Endothelial cell of umbilical vein (primary cell): ENCODE results near the gene PGM2L1. TPM values are rescaled to one million over a fixed set of nuclear protein-coding genes. Genes with fewer than 3 reads are reported as not detected.
A peak's percentile ranks its signal among the peaks of the same experiment; 100 is the strongest.

Source experiments
- BruUV-seq: library from RNA; stranded (reverse); fragments of 400-500 nt; replicated peaks from 2 replicates; lab custom pipeline; 2021; lab: Mats Ljungman, UMichigan
- CTCF ChIA-PET: fragments of 300-600, 350-600 bp; sonication (Branson Sonifier 250); formaldehyde crosslinking; loops from one replicate; lab custom pipeline; 2021; ENCODE audit warnings: antibody characterized with exemption, inconsistent platforms; lab: Charles Lee
- POLR2A ChIA-PET: fragments of 300-600, 350-600 bp; sonication (Branson Sonifier 250); formaldehyde crosslinking; loops from one replicate; lab custom pipeline; 2021; ENCODE audit warnings: antibody characterized with exemption, inconsistent platforms; lab: Charles Lee
- DNase-seq: peaks from one replicate; pipeline ENCODE4 v3.0.0-alpha.2; 2011; ENCODE audit warnings: low read depth, low spot score
- FAIRE-seq: peaks from 2 replicates; lab custom pipeline; 2011; peaks lifted over from hg19 to GRCh38; lab: Jason Lieb, UNC
- H2AFZ ChIP-seq: 2 replicates; pipeline ENCODE4 v1.6.0; 2012; ENCODE audit warnings: low read depth, low read length, control low read depth, inconsistent platforms
- H3K27ac ChIP-seq: 2 replicates; pipeline ENCODE4 v1.5.1; 2011; ENCODE audit warnings: low read depth, mild to moderate bottlenecking, control low read depth, low read length, moderate library complexity; ENCODE audit not compliant: insufficient read depth
- H3K27me3 ChIP-seq, 2 experiments: 2 replicates each; pipeline versions ENCODE4 v1.6.0 to v1.6.1; 2011; ENCODE audit warnings: low read length in 2 of 2, mixed read lengths in 1 of 2; ENCODE audit not compliant: control insufficient read depth in 2 of 2, insufficient read depth in 2 of 2
- H3K36me3 ChIP-seq, 2 experiments: 2 replicates in 1 of 2; 3 replicates in 1 of 2; pipeline ENCODE4 v1.5.1; 2011; ENCODE audit warnings: low read length in 2 of 2, mild to moderate bottlenecking in 1 of 2, moderate library complexity in 1 of 2; ENCODE audit not compliant: control insufficient read depth in 2 of 2, insufficient read depth in 2 of 2; ENCODE audit errors: extremely low read depth in 1 of 2
- H3K4me1 ChIP-seq: 3 replicates; pipeline ENCODE4 v1.5.1; 2011; ENCODE audit warnings: mild to moderate bottlenecking, low read length; ENCODE audit not compliant: control insufficient read depth, insufficient read depth; ENCODE audit errors: extremely low read depth
- H3K4me2 ChIP-seq: 2 replicates; pipeline ENCODE4 v1.6.1; 2011; ENCODE audit warnings: low read length, control low read depth, mixed read lengths; ENCODE audit not compliant: insufficient read depth
- H3K4me3 ChIP-seq, 3 experiments: fragments of 200-600 bp in 1 of 3; sonication (generic), shearing (Covaris generic) in 1 of 3; replicated peaks in 1 of 3; 2 replicates each; pipeline ENCODE4 v1.5.1; 2011 to 2016; ENCODE audit warnings: control low read depth in 3 of 3, low read length in 3 of 3, mild to moderate bottlenecking in 2 of 3, inconsistent platforms in 1 of 3, low read depth in 1 of 3, moderate library complexity in 1 of 3; ENCODE audit not compliant: insufficient read depth in 1 of 3
- H3K79me2 ChIP-seq: 2 replicates; pipeline ENCODE4 v1.6.0; 2012; ENCODE audit warnings: low read length, inconsistent platforms; ENCODE audit not compliant: control insufficient read depth, insufficient read depth
- H3K9ac ChIP-seq: replicated peaks from 2 replicates; pipeline ENCODE3; 2011; ENCODE audit warnings: low read length, control low read depth; ENCODE audit not compliant: insufficient read depth; ENCODE audit errors: extremely low read depth
- H3K9me1 ChIP-seq: replicated peaks from 3 replicates; pipeline ENCODE4 v1.6.0; 2011; ENCODE audit warnings: mild to moderate bottlenecking, low read length; ENCODE audit not compliant: control insufficient read depth, insufficient read depth; ENCODE audit errors: extremely low read depth
- H3K9me3 ChIP-seq: replicated peaks from 2 replicates; pipeline ENCODE4 v1.5.1; 2012; ENCODE audit warnings: low read length, inconsistent platforms; ENCODE audit not compliant: control insufficient read depth, insufficient read depth
- H4K20me1 ChIP-seq: replicated peaks from 2 replicates; pipeline ENCODE3; 2011; ENCODE audit warnings: mild to moderate bottlenecking, low read length; ENCODE audit not compliant: control insufficient read depth, insufficient read depth; ENCODE audit errors: extremely low read depth
- CTCF ChIP-seq, 2 donors: IDR thresholded peaks; 1 replicate in 1 of 2; 2 replicates in 1 of 2; pipeline ENCODE4 v1.5.1; 2011; ENCODE audit warnings: low read length in 2 of 2, mild to moderate bottlenecking in 2 of 2, moderate library complexity in 2 of 2, control low read depth in 1 of 2, inconsistent platforms in 1 of 2, low read depth in 1 of 2; ENCODE audit not compliant: insufficient read depth in 1 of 2; ENCODE audit errors: extremely low read depth in 1 of 2
- EZH2 ChIP-seq: IDR thresholded peaks from 2 replicates; pipeline ENCODE4 v1.6.1; 2012; ENCODE audit warnings: borderline replicate concordance, low read depth, mild to moderate bottlenecking, moderate library complexity, low read length, inconsistent platforms; ENCODE audit not compliant: severe bottlenecking
- FOS ChIP-seq: IDR thresholded peaks from 2 replicates; pipeline ENCODE4 v1.6.1; 2011; ENCODE audit warnings: mild to moderate bottlenecking, low read length, moderate library complexity, borderline replicate concordance; ENCODE audit not compliant: insufficient read depth
- GATA2 ChIP-seq: IDR thresholded peaks from 2 replicates; pipeline ENCODE4 v1.7.0; 2011; ENCODE audit warnings: low read depth, mild to moderate bottlenecking, moderate library complexity, mixed read lengths, low read length; ENCODE audit not compliant: insufficient read length, insufficient read depth
- JUN ChIP-seq: IDR thresholded peaks from 2 replicates; pipeline ENCODE4 v1.6.1; 2011; ENCODE audit warnings: borderline replicate concordance, low read depth; ENCODE audit not compliant: insufficient read length, insufficient read depth
- MAX ChIP-seq: IDR thresholded peaks from 2 replicates; pipeline ENCODE4 v1.6.1; 2011; ENCODE audit not compliant: insufficient read depth, insufficient read length
- MYC ChIP-seq: IDR thresholded peaks from one replicate; pipeline ENCODE4 v1.6.1; 2011; ENCODE audit warnings: mild to moderate bottlenecking, low read depth, low read length
- POLR2A ChIP-seq: IDR thresholded peaks from 2 replicates; pipeline ENCODE4 v1.6.1; 2012; ENCODE audit warnings: low read depth, mild to moderate bottlenecking, control low read depth, low read length
- POLR2AphosphoS5 ChIP-seq: IDR thresholded peaks from 2 replicates; pipeline ENCODE4 v1.6.1; 2012; ENCODE audit warnings: low read depth, mild to moderate bottlenecking, control low read depth, low read length, moderate library complexity; ENCODE audit not compliant: insufficient read depth
- dilution Hi-C: fragments of 300-500 bp; cut with MboI; formaldehyde crosslinking; loops from one replicate; pipeline ENCODE4 v1.15.0; 2019; ENCODE audit warnings: low sequenced_read_pairs; ENCODE audit not compliant: extremely low pct_ligation_motif_present
- intact Hi-C: fragments of 100-400 bp; cut with micrococcal nuclease; formaldehyde crosslinking; loops from one replicate; pipeline ENCODE4 v1.10.0; 2022
- polyA plus RNA-seq, 4 experiments: library from polyadenylated mRNA; depleted of rRNA in 3 of 4; stranded (reverse) in 3 of 4; unstranded in 1 of 4; fragments of >200 nt; gene quantifications; 2 replicates each; pipeline versions ENCODE4 v1.2.1 to v1.2.3, GENCODE V29; 2011 to 2012; ENCODE audit warnings: missing spikeins in 1 of 4
- total RNA-seq: library from RNA; stranded (reverse); gene quantifications from 2 replicates; pipeline ENCODE4 v1.2.3, GENCODE V29; 2021

Gene PGM2L1
- total and polyA plus RNA-seq, 2 donors (not counting 3 experiments of a cell fraction or from before 2014, with no cell fraction given): 7.9 to 31.4 TPM

- Histone ChIP-seq H3K9me3 (no peaks in the 10 kb centered on the region), H3K36me3 (no peaks in the 10 kb centered on the region), H3K9ac (peak overlapping the region; percentile 34), H4K20me1 (no peaks in the 10 kb centered on the region), H3K27ac (peak overlapping the region; percentile 73), H3K79me2 (no peaks in the 10 kb centered on the region), H2AFZ (peak overlapping the region; percentile 40), H3K9me1 (no peaks in the 10 kb centered on the region), H3K27me3 (no peaks in the 10 kb centered on the region), H3K4me3 (no peak overlapping the region), H3K4me1 (peaks cover 14% of the 10 kb centered on the region), H3K4me2 (peak overlapping the region; percentile 54)
- dilution Hi-C loops: no loop called here
- DNase-seq (peak; percentile 81), FAIRE-seq (peak; percentile 78)
- POLR2A ChIA-PET: no interaction called here
- intact Hi-C loops: no loop called here
- no TSS peak for BruUV-seq
- TF ChIP-seq GATA2 (no peak), MYC (no peak), MAX (no peak), EZH2 (no peak), CTCF (IDR thresholded peaks at IDR 0.05; ENCODE audit: extremely low read depth in 1 of 2, insufficient read depth in 1 of 2, low read depth in 1 of 2, low read length in 2 of 2) (no peak), POLR2AphosphoS5 (no peak), JUN (peak; percentile 9), FOS (peak; percentile 42), POLR2A (no peak)
- CTCF ChIA-PET: interaction anchor here (0.6 to 2.0 kb wide), 6 partner anchors 9 to 471 kb away, joined by 4 to 10 read pairs (median 6); no protein-coding TSS in a partner anchor
Measured at GRCh38 chr11:74427384-74427886, 29.2 kb upstream of the PGM2L1 start.
